ENCODE results near the gene GFER. TPM values are rescaled to one million over a fixed set of nuclear protein-coding genes. Genes with fewer than 3 reads are reported as not detected.
A peak's percentile ranks its signal among the peaks of the same experiment; 100 is the strongest.

Gene GFER
- total and polyA plus RNA-seq, 2 of the 8 experiments (the other 6 are each of a cell fraction or from before 2014, with no cell fraction given), result 17.7 to 37.9 TPM

GRCh38 chr16:2003827-2004641 lies 20.0 kb downstream of the GFER start (continued):
- no peak for TF ChIP-seq KDM1A (IDR thresholded peaks at IDR 0.05; ENCODE audit: borderline replicate concordance, low read length)
- peak; percentile 75; the same call in 1 of the 2 replicates for TF ChIP-seq GABPA (IDR thresholded peaks at IDR 0.05; ENCODE audit: borderline replicate concordance, insufficient read depth, low read length)
- TF ChIP-seq POLR2AphosphoS5 (IDR thresholded peaks at IDR 0.05; ENCODE audit: low read depth, low read length), result no peak
- no peak for TF ChIP-seq NRF1 (IDR thresholded peaks at IDR 0.05; ENCODE audit: low read depth, low read length)
- no peak for TF ChIP-seq GTF2F1 (IDR thresholded peaks at IDR 0.05; ENCODE audit: borderline replicate concordance, low read depth, low read length)
- no peak for TF ChIP-seq SP2 (IDR thresholded peaks at IDR 0.05; ENCODE audit: low read length)
- TF ChIP-seq SIRT6 (IDR thresholded peaks at IDR 0.05; ENCODE audit: low read length), result no peak
- TF ChIP-seq, protein P1, sequence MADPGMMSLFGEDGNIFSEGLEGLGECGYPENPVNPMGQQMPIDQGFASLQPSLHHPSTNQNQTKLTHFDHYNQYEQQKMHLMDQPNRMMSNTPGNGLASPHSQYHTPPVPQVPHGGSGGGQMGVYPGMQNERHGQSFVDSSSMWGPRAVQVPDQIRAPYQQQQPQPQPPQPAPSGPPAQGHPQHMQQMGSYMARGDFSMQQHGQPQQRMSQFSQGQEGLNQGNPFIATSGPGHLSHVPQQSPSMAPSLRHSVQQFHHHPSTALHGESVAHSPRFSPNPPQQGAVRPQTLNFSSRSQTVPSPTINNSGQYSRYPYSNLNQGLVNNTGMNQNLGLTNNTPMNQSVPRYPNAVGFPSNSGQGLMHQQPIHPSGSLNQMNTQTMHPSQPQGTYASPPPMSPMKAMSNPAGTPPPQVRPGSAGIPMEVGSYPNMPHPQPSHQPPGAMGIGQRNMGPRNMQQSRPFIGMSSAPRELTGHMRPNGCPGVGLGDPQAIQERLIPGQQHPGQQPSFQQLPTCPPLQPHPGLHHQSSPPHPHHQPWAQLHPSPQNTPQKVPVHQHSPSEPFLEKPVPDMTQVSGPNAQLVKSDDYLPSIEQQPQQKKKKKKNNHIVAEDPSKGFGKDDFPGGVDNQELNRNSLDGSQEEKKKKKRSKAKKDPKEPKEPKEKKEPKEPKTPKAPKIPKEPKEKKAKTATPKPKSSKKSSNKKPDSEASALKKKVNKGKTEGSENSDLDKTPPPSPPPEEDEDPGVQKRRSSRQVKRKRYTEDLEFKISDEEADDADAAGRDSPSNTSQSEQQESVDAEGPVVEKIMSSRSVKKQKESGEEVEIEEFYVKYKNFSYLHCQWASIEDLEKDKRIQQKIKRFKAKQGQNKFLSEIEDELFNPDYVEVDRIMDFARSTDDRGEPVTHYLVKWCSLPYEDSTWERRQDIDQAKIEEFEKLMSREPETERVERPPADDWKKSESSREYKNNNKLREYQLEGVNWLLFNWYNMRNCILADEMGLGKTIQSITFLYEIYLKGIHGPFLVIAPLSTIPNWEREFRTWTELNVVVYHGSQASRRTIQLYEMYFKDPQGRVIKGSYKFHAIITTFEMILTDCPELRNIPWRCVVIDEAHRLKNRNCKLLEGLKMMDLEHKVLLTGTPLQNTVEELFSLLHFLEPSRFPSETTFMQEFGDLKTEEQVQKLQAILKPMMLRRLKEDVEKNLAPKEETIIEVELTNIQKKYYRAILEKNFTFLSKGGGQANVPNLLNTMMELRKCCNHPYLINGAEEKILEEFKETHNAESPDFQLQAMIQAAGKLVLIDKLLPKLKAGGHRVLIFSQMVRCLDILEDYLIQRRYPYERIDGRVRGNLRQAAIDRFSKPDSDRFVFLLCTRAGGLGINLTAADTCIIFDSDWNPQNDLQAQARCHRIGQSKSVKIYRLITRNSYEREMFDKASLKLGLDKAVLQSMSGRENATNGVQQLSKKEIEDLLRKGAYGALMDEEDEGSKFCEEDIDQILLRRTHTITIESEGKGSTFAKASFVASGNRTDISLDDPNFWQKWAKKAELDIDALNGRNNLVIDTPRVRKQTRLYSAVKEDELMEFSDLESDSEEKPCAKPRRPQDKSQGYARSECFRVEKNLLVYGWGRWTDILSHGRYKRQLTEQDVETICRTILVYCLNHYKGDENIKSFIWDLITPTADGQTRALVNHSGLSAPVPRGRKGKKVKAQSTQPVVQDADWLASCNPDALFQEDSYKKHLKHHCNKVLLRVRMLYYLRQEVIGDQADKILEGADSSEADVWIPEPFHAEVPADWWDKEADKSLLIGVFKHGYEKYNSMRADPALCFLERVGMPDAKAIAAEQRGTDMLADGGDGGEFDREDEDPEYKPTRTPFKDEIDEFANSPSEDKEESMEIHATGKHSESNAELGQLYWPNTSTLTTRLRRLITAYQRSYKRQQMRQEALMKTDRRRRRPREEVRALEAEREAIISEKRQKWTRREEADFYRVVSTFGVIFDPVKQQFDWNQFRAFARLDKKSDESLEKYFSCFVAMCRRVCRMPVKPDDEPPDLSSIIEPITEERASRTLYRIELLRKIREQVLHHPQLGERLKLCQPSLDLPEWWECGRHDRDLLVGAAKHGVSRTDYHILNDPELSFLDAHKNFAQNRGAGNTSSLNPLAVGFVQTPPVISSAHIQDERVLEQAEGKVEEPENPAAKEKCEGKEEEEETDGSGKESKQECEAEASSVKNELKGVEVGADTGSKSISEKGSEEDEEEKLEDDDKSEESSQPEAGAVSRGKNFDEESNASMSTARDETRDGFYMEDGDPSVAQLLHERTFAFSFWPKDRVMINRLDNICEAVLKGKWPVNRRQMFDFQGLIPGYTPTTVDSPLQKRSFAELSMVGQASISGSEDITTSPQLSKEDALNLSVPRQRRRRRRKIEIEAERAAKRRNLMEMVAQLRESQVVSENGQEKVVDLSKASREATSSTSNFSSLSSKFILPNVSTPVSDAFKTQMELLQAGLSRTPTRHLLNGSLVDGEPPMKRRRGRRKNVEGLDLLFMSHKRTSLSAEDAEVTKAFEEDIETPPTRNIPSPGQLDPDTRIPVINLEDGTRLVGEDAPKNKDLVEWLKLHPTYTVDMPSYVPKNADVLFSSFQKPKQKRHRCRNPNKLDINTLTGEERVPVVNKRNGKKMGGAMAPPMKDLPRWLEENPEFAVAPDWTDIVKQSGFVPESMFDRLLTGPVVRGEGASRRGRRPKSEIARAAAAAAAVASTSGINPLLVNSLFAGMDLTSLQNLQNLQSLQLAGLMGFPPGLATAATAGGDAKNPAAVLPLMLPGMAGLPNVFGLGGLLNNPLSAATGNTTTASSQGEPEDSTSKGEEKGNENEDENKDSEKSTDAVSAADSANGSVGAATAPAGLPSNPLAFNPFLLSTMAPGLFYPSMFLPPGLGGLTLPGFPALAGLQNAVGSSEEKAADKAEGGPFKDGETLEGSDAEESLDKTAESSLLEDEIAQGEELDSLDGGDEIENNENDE (IDR thresholded peaks at IDR 0.05; ENCODE audit: insufficient replicate concordance, low read length), result no peak
- TF ChIP-seq YY1 (IDR thresholded peaks at IDR 0.05; ENCODE audit: low read depth, low read length), result peak; percentile 95
- no peak for TF ChIP-seq RXRA (IDR thresholded peaks at IDR 0.05; ENCODE audit: insufficient read depth, low read depth, low read length)
- TF ChIP-seq ZNF274 (IDR thresholded peaks at IDR 0.05; ENCODE audit: borderline replicate concordance, extremely low read depth, low read length), result no peak
